ENCODE measurements around the gene PLOD1.
A peak's percentile ranks its signal among the peaks of the same experiment; 100 is the strongest.

PLOD1 gene

DNA sequence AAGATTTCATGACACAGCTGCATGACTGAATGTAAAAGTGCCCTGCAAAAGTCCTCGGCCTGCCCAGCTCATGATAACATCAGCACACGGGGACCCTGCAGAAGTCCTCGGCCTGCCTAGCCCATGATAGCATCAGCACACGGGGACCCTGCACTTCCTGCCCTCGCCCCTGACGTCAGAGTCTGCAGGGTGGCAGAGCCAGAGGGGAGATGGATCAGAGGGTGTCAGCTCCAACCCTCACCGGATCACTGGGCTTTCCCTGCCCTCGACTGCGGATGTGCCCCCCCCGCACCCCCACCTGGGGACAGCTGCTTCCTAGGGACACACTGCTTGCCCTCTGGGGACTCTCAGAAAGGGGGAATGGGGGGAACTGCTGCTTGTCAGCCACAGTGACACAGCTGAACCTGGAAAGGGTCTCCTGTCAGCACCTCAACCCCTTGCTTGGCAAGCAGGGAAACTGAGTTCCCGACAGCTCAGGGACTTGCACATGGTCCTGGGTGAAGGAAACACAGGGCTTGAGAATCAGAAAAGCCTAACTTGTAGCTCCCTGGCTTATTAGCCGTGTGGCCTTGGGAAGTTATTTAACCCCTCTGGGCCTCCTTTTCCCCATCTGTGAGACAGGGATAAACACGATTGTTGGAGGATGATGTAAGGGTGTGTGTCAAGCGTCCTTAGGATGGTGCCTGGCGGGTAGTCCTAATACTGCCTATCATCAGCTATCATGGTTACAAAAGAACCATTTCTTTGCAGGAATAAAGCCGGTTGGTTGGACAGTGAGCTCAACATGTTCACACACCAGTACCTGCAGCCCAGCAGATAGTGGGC, 76.4 kb downstream of the PLOD1 start:
- no peak for DNase-seq

DNA sequence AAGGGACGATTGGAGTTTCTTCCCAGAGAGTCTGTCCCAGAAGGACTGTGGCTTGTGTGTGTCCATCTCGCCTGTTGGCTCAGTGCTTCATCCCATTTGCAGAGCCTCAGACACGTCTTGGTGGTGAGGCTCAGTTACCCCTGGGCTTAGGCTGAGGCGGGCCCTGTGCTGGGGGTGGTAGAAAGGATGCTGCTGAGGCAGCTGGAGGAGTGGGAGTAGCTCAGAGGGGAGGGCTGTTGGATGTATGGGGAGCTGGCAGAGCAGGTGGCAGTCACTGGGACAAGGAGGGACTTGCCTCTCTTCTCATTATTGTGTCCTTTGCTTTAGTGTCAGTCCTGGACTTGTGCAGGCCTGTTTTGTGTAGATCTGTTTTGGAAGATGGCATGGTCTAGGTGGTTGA, 77.5 kb downstream of the PLOD1 start:
- no peak for DNase-seq

DNA sequence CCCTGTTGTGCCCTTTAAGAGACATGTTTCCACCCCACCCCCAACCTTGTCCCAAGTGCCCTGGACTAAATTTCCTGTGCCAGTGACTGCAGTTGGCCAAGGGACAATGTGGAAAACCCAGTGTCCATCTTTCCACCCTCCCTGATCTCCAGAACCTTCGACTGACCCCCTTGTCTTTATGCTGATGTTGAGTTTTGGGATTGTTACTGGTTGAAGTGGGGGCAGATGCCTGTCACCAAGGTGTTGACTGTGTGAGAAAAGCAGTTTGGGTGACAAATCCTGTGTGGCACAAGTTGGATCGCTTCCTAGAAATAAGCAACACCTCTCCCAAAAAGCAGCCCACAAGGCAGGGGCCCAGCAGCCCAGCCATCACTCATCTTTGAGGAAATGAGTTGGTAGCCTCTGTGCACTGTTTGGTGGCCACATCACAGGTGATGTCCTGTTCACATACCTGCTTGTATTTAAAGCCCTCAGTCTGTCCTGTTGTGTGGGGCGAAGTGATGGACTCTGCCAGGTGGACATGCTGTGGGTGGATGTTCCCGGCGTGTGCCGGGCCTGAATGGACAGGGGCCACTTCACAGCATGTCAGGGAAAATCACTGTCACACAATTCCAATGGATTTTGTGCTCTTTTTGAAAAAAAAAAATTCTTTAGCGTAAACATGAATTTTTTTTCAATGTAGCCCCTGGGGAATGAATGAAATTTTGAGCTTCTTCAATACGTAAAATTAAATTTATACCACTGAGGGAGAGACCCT, 78.2 kb downstream of the PLOD1 start:
- no peak for DNase-seq

DNA sequence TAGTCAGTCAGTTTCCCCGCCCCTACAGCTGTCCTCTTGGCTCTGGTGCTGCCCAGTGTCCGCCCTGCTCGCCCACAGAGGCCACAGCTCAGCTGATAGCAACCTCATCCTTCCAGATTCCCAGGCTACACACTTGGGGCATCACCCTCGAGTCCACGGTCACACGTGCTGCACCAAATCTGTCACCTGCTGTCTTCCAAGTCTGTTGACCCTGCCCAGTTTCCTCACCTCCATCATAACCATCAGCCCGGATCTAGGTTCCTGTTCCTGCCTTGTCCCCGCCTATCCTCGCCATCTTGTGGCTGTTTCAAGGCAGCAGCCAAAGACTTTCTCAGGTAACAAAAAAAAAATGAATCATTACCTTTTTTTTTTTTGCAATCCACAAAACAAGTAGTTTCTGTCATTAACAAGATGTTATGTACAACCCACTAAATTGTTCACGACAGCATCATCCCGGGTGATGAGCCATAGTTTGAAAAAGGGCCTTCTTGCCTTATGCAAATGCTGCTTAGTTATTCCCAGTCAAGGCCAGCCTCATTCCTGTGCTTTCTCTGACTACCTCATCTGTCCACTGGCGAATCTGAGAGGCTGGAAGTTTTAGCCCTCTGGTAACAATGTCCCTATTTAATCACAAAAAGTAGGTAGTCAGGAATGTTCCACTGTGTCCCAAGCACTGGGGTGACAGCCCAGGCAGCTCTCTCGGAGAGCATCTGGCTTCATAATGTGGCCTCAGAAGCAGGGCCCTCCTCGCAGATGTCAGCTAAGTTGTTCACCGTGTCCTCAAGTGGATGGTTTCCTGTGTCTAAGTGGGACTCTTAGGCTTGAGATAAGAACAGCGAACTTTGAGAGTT, 79.8 kb downstream of the PLOD1 start:
- no peak for DNase-seq

DNA sequence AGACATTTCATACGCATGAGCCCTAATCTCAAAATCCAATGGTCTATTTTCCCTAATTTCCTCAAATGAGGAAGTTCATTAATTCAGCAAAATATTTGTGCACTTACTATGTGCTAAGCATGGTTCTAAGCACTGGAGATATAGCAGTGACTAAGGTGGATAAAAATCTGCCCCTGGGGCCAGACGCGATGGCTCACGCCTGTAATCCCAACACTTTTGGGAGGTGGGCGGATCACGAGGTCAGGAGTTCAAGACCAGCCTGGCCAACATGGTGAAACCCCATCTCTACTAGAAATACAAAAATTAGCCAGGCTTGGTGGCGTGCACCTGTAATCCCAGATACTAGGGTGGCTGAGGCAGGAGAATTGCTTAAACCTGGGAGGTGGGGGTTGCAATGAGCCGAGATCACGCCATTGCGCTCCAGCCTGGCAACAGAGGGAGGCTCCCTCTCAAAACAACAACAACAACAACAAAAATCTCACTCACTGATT, 80.5 kb downstream of the PLOD1 start:
- no peak for DNase-seq

DNA sequence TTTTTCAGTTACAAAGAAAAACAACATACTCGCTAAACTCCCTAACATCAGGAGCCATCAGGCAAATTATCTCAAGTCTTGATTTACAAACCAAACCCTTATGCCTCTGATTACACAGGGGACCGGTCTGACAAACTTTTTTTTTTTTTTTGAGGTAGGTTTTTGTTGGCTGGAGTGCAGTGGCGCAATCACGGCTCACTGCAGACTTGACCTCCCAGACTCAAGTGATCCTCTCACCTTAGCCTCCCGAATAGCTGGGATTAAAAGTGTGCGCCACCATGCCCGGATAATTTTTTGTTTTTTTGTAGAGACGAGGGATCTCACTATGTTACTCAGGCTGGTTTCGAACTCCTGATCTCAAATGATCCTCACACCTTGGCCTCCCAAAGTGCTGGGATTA, 81.0 kb downstream of the PLOD1 start:
- no peak for DNase-seq

DNA sequence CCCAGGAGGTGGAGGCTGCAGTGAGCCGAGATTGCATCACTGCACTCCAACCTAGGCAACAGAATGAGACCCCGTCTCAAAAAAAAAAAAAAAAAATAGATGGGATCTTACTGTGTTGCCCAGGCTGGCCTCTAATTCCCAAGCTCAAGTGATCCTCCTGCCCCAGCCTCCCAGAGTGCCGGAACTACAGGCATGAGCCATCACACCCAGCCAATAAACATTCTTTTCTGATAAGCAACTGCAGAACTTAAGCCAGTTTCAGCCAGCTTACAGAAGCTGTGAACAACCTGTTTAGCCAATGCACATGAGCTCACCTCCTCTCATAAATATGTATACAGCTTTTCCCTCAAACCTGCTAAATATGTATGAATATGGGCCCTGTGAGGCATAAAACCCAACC, 81.7 kb downstream of the PLOD1 start:
- DNase-seq, result no peak

DNA sequence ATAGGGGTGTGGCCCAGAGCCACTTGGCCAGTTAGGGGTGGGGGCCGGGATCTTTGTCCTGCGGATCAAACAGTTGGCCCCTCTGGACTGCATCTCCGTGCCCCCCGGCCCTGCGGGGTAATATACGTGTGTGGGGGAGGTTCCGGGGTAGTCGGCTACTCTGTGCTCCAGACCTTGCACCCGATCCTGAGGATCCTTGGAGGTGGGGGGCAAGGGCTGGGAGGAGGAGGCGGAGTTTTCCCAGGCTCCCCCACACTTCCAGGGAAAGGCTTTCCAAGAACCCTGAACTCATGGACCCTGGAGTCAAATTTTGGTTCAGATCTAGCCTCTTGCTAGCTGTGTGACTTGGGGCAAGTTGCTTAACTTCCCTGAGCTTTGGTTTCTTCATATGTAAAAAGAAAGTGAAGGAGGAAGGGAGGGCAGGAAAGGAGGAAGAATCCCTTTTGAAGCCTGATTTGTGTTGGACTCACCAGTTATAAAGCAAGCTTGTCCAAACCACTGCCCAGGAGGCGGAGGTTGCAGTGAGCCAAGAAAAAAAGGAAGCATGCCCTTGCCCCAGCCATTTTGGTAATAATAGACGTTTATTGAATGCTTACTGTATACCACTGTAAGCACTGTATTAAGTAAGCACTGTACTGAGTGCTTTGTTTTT, 85.5 kb downstream of the PLOD1 start:
- peak; percentile 71 to 79 for DNase-seq

DNA sequence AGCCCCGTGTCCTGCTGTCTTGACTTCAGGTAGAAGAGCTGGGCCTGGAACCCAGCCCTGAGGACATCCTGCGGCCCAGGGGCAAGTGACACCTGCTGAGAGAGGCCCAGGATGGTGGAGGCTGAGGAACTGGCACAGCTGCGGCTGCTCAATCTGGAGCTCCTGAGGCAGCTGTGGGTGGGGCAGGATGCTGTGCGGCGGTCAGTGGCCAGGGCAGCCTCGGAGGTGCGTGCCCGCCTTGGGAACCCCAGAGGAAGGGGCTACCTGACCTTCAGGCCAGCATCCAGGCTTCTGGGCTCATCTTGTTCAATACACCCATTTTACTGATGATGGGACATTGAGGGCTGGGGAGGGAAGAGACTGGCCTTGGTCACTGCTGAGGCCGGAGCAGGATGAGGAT, 87.1 kb downstream of the PLOD1 start:
- no peak for DNase-seq

DNA sequence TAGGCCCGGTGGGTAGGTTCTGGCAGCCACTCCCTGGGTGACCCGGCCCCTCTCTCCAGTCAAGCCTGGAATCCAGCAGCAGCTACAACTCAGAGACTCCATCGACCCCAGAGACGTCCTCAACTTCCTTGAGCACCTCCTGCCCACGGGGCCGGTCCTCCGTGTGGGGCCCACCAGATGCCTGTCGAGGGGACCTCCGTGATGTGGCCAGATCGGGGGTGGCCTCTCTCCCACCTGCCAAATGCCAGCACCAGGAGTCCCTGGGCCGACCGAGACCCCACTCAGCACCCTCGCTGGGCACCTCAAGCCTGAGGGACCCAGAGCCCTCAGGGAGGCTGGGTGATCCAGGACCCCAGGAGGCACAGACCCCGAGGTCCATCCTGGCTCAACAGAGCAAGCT, 87.5 kb downstream of the PLOD1 start:
- no peak for DNase-seq
